PC-3 (cell line): ENCODE results near the gene CASP4. TPM values are rescaled to one million over a fixed set of nuclear protein-coding genes. Genes with fewer than 3 reads are reported as not detected.

Experiments used
- ATAC-seq: fragments of 200-7000 bp; cut with Tn5 transposase; 2 replicates; pipeline ENCODE4 v1.9.1; 2020; ENCODE audit warnings: mild to moderate bottlenecking, moderate library complexity
- BruUV-seq: library from RNA; stranded (reverse); fragments of 400-500 nt; replicated peaks from 2 replicates; lab custom pipeline; 2021; lab: Mats Ljungman, UMichigan
- CTCF ChIA-PET: fragments of 300-600 bp; sonication (Branson Sonifier 250); formaldehyde crosslinking; loops from one replicate; lab custom pipeline; 2022; ENCODE audit warnings: antibody characterized with exemption; lab: Charles Lee
- POLR2A ChIA-PET: fragments of 300-600 bp; sonication (Branson Sonifier 250); formaldehyde crosslinking; loops from one replicate; lab custom pipeline; 2022; ENCODE audit warnings: antibody characterized with exemption; ENCODE audit not compliant: unreplicated experiment; lab: Charles Lee
- DNase-seq: peaks from one replicate; pipeline ENCODE4 v3.0.0-alpha.2; 2015
- H2AFZ ChIP-seq: fragments of 300-600 bp; sonication (generic); 2 replicates; pipeline ENCODE4 v1.6.0; 2016; ENCODE audit warnings: antibody characterized with exemption, low read length
- H3F3A ChIP-seq: fragments of 300-600 bp; sonication (generic); one replicate; pipeline ENCODE4 v1.6.0; 2017; ENCODE audit warnings: antibody characterized with exemption, low read length, control low read depth, mild to moderate bottlenecking; ENCODE audit not compliant: unreplicated experiment
- H3K27ac ChIP-seq: fragments of 300-600 bp; sonication (generic); 2 replicates; pipeline ENCODE4 v1.5.1; 2016; ENCODE audit warnings: mild to moderate bottlenecking, low read length
- H3K27me3 ChIP-seq: fragments of 300-600 bp; sonication (generic); 2 replicates; pipeline ENCODE4 v1.6.1; 2016; ENCODE audit warnings: low read length, mixed read lengths
- H3K36me3 ChIP-seq: fragments of 300-600 bp; sonication (generic); 2 replicates; pipeline ENCODE4 v1.6.1; 2016; ENCODE audit warnings: low read depth, mixed run types, low read length, mixed read lengths
- H3K4me1 ChIP-seq: fragments of 300-600 bp; sonication (generic); 2 replicates; pipeline ENCODE4 v1.5.1; 2016; ENCODE audit warnings: low read length; ENCODE audit not compliant: insufficient read depth
- H3K4me2 ChIP-seq: fragments of 300-600 bp; sonication (generic); 2 replicates; pipeline ENCODE4 v1.6.0; 2016; ENCODE audit warnings: low read length
- H3K4me3 ChIP-seq: fragments of 300-600 bp; sonication (generic); 2 replicates; pipeline ENCODE4 v1.5.1; 2016; ENCODE audit warnings: mild to moderate bottlenecking, low read length, mixed read lengths
- H3K79me2 ChIP-seq: fragments of 300-600 bp; sonication (generic); 2 replicates; pipeline ENCODE4 v1.6.1; 2017; ENCODE audit warnings: low read length, mixed read lengths
- H3K9ac ChIP-seq: fragments of 300-600 bp; sonication (generic); 2 replicates; pipeline ENCODE4 v1.6.0; 2016; ENCODE audit warnings: mild to moderate bottlenecking, low read length
- H3K9me2 ChIP-seq: fragments of 300-600 bp; sonication (generic); replicated peaks from 2 replicates; pipeline ENCODE4 v1.6.1; 2016; ENCODE audit warnings: mixed run types, low read length, mixed read lengths
- H3K9me3 ChIP-seq: fragments of 300-600 bp; sonication (generic); 2 replicates; pipeline ENCODE4 v1.6.1; 2016; ENCODE audit warnings: low read length, mixed read lengths
- H4K20me1 ChIP-seq: fragments of 300-600 bp; sonication (generic); 2 replicates; pipeline ENCODE4 v1.6.1; 2016; ENCODE audit warnings: low read length, mixed read lengths
- CTCF ChIP-seq: fragments of 300-600 bp; sonication (generic); conservative IDR thresholded peaks from 2 replicates; pipeline ENCODE4 v1.5.1; 2017; ENCODE audit warnings: antibody characterized with exemption, low read depth, mild to moderate bottlenecking, low read length
- EZH2 ChIP-seq: fragments of 300-600 bp; sonication (generic); IDR thresholded peaks from one replicate; pipeline ENCODE4 v1.6.1; 2017; ENCODE audit warnings: antibody characterized with exemption, mild to moderate bottlenecking, low read length; ENCODE audit not compliant: unreplicated experiment
- EZH2phosphoT487 ChIP-seq: fragments of 300-600 bp; sonication (generic); IDR thresholded peaks from 2 replicates; pipeline ENCODE4 v1.6.1; 2018; ENCODE audit warnings: mild to moderate bottlenecking, antibody characterized with exemption, low read length, borderline replicate concordance
- intact Hi-C: fragments of 100-400 bp; cut with micrococcal nuclease; formaldehyde crosslinking; loops from 2 replicates; pipeline ENCODE4 v1.9.0; 2023
- total RNA-seq: library from RNA; depleted of rRNA; stranded (reverse); fragments of >200 nt; gene quantifications from 2 replicates; pipeline ENCODE4 v1.2.3, GENCODE V29; 2014

CASP4 gene
- total RNA-seq, 1 experiment from 2014 or later = 40.9 TPM

- Histone ChIP-seq H4K20me1 (no peaks in the 10 kb centered on the region), H3K4me1 (peaks cover 9% of the 10 kb centered on the region; the same call in 1 of the 2 replicates), H3K9me3 (no peaks in the 10 kb centered on the region), H3K9ac (peak overlapping the region; percentile 7; the same call in 1 of the 2 replicates), H3K79me2 (no peaks in the 10 kb centered on the region), H3F3A (no peaks in the 10 kb centered on the region), H3K4me2 (peak overlapping the region; percentile 84), H3K27ac (peak overlapping the region; percentile 19), H3K9me2 (no peaks in the 10 kb centered on the region), H3K36me3 (no peaks in the 10 kb centered on the region), H3K27me3 (no peaks in the 10 kb centered on the region), H3K4me3 (peak overlapping the region; percentile 64), H2AFZ (peak overlapping the region; percentile 82)
- TF ChIP-seq CTCF (no peak), EZH2 (no peak), EZH2phosphoT487 (no peak)
- DNase-seq (peak; percentile 64), ATAC-seq (peak; percentile 79)
- intact Hi-C loops = loop anchor here (5.0 kb wide), 1 partner anchor 76 kb away; no protein-coding TSS in a partner anchor
- BruUV-seq = no TSS peak
- ChIA-PET CTCF (no interaction called here), POLR2A (no interaction called here)
Observed at GRCh38 chr11:104918113-104918824, 50.1 kb downstream of the CASP4 start.

GRCh38 chr11:104917271-104918112 lies 50.9 kb downstream of the CASP4 start:
- no peak; the same call in 1 of the 2 replicates for ATAC-seq
- Histone ChIP-seq H3F3A (no peaks in the 10 kb centered on the region), H3K4me1 (peaks cover 9% of the 10 kb centered on the region; the same call in 1 of the 2 replicates), H3K9me2 (no peaks in the 10 kb centered on the region), H3K4me3 (peak overlapping the region; percentile 64), H4K20me1 (no peaks in the 10 kb centered on the region), H3K9ac (peak overlapping the region; percentile 7), H3K27me3 (no peaks in the 10 kb centered on the region), H3K9me3 (no peaks in the 10 kb centered on the region), H3K4me2 (peak overlapping the region; percentile 84), H3K27ac (peak overlapping the region; percentile 19), H3K79me2 (no peaks in the 10 kb centered on the region), H3K36me3 (no peaks in the 10 kb centered on the region), H2AFZ (peak overlapping the region; percentile 82)
- TSS peak; percentile 57 for BruUV-seq
- POLR2A ChIA-PET = interaction anchor here (0.6 kb wide), 1 partner anchor 474 kb away, joined by 8 read pairs; no protein-coding TSS in a partner anchor
- TF ChIP-seq CTCF = no peak
- DNase-seq = no peak
- intact Hi-C loops = loop anchor here (5.0 kb wide), 1 partner anchor 75 kb away; no protein-coding TSS in a partner anchor
- CTCF ChIA-PET = no interaction called here
